EH (cell line): ENCODE results near the gene ITGAV.

Experiments used
- DNase-seq: peaks from one replicate; pipeline ENCODE4 v3.0.0-alpha.2; 2015; ENCODE audit warnings: low read depth

The ITGAV gene

GRCh38 chr2:186670831-186671230, 81.0 kb downstream of the ITGAV start:
- DNase-seq = no peak

DNA sequence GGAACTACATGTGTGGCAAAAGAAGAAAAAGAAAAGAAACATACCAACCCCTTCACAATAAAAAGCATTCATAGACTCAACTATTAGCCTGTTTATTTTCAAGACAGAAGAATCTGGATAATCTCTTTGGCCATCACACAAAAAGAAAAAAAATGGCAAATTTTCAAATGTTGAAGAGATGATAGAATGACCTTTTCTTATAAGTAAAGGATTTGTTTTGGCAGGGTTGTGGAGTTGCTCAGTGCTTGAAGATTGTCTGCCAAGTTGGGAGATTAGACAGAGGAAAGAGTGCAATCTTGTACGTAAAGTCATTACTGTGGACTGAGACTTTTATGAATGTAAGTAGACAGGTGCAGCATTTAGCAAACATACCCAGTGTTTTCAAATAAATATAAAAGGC, 85.5 kb downstream of the ITGAV start:
- DNase-seq = peak; percentile 24

DNA sequence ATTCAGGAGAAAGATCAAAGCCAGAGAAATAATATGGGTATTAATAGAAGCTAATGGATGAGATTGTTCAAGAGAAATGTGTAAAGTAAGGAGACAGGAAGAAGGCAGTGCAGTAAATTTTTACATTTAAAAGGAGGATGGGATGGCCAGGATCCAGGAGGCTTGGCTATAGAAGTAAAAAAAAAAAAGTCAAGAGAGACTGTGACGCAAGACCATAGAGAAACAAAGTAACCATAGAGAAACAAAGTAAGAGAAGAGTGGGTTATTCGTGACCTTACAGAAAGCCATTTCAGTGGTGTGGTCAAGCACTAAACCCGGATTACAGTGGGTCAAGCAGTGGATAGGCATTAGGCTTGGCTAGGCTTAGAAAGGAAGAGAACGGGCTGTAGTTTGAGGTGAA, 93.5 kb downstream of the ITGAV start:
- DNase-seq = peak; percentile 16

DNA sequence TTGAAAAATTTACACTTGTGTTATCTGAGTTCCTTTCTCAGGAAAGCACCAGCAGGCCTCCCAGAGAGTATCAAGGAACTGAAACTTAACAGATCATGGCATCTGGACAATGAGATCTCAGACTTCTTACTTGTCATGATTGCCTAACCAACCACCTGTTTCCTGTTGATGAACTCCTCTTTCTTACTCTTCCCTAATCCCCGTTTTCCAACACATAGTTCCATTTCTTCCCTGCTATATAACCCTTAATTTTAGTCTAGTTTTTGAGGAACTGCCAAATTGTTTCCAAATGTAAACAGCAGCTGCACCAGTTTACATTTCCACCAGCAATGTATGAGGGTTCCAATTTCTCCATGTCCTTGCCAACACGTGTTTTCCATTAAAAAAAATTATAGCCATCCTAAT, 98.0 kb downstream of the ITGAV start:
- DNase-seq = peak; percentile 14

DNA sequence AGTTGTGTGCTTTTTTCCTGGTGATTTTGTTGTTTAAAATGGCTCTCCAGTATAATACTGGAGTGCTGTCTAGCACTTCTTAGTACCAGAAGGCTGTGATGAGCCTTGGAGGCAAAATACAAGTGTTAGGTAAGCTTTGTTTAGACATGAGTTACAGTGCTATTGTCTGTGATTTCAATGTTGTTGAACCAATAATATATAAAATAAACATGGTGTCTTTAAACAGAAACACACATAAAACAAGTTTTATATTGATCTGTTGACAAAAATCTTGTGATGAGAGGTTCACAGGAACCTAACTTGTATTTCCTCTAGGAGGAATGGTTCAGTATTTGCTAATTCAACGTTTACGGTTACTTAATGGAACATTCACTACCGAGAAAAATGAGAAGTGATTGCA, 99.0 kb downstream of the ITGAV start:
- no peak for DNase-seq

DNA sequence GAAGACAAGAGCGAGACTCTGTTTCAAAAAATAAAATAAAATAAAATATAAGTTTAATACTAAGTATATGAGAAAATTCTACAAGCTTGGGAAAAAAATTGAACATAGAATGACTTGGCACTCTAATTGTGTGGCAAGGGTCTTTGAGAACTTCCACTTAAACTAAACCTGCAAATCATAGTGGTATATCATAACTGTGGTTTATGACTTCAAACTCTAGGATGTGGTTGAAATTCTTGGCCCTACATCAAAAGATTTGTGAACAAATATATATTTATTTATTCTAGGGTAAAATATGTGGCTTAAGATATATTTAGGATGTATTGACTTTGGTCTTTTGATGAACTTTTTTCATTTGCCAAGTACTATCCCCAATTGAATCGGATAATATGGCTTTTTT, 100.9 kb downstream of the ITGAV start:
- no peak for DNase-seq

GRCh38 chr2:186691231-186691630, 101.4 kb downstream of the ITGAV start:
- DNase-seq = no peak

DNA sequence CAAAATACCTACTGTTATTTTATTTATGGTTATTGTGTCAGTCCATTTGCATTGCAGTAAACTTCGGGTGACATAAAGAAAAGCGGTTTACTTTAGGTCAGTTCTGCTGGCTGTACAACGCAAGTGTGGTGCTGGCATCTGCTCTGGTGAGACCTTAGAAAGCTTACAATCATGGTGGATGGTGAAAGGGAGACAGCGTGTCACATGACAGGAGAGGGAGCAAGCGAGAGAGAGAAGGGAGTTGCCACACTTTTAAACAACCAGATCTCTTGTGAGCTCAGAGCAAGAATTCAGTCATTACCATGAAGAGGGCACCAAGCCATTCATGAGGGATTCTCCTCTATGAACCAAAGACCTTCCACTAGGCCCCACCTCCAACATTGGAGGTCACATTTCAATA, 102.0 kb downstream of the ITGAV start:
- DNase-seq = no peak

- no peak for DNase-seq
Measured at GRCh38 chr2:186693446-186693832, 103.6 kb downstream of the ITGAV start.

DNA sequence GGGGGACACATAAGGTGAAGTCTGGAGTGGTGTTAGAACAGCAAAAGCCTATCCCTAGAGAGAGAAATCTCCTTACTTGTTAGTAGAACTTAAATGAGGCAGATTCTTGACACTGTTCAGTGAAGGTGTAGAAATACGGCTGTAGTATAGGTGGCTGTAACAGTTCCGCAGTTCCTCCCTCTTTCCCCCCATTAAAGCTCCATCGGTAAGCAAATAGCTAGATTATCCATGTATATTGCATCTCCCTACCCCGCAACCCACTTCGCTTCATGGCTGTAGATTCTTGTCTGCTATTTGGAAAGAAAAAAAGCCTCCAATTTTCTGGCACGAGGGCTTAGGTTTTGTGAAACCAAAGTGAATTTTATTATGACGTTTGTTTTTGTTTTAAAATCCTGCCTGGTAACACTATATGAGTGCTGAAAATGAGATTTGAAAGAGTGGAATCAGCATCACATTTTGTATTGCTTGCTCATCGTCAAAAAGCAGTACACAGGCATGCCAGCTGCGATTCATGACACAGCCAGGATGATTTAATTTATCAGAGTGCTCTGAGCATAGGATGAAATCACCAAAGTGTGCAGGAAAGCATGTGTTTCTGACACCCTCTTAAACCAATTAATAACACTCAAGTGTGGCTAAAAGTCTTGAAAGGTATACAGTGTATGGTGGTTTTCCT, 105.4 kb downstream of the ITGAV start:
- peak; percentile 67 for DNase-seq

GRCh38 chr2:186696290-186696689, 106.4 kb downstream of the ITGAV start:
- DNase-seq = no peak

- no peak for DNase-seq
Measured at GRCh38 chr2:186696804-186697203, 106.9 kb downstream of the ITGAV start.

DNA sequence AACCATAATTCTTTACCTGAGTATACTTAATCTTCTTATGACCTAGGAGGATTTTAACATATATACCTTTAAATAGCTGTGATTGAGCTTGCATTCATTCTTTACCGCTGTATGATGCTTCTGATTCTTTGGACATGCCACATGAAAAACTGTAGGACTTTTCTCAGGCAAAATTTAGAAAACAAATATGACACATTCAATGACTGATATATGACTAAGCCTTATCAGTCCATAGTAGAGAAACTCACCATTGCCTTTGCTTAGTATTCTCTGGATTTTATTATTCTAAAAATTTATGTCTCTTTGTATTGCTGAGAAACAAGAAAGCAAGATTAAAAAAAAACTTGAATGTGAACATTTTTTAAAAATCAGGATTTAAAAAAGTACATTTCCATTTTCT, 107.7 kb downstream of the ITGAV start:
- DNase-seq = peak; percentile 11

DNA sequence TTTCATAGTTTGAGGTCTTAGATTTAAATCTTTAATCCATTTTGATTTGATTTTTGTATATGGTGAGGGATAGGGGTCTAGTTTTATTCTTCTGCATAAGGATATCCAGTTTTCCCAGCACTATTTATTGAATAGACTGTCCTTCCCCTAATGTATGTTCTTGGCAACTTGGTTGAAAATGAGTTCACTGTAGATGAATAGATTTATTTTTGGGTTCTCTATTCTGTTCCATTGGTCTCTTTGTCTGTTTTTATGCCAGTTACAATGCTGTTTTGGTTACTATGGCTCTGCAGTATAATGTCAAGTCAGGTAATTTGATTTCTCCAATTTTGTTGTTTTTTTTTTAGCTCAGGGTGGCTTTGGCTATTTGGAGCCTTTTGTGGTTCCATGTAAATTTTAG, 109.9 kb downstream of the ITGAV start:
- no peak for DNase-seq

- DNase-seq = no peak
Measured at GRCh38 chr2:186702006-186702405, 112.2 kb downstream of the ITGAV start.

GRCh38 chr2:186702501-186702900, 112.6 kb downstream of the ITGAV start:
- DNase-seq = no peak

GRCh38 chr2:186704897-186705296, 115.0 kb downstream of the ITGAV start:
- DNase-seq = no peak

DNA sequence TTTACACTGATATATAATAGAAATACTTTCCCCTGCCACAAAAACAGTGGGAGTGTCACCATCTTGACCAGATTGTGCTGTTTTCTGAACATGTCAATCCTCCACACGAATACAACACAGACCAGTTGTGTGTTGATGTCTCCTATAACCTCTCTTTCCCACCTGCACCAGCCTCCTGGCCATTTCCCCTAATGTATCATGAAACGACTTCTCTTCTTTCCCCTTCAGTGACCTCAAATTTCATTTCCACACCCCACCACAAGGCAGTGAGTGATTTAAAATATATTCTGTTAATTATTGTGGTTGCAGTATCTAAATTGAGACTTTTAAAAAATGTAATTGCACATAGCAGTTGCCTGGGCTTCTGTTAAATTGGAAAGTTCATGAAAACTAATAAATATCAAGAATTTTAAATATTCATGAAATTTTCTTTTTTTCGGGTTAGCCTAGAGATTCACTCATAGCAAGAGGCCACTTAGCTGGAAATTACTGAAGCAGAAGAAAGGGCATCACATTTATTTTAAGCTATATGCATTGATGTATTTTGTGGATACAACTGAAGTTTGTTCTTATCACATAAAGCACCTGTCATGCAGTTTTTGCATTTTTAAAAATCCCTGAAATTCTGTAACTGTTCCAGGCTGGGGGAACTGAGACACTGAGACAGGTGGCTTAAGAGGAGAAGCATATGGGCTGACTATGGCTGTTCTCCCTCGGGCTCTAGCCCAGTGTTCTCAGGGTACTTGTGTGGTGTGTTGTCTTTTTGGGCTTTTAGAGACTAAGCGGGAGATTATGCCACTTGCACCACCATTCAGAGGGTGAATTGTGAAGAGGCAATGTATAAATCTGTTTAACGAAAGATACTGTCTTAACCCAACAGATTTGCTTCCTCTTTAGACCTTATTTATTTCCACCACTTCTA, 119.9 kb downstream of the ITGAV start:
- DNase-seq = no peak

- no peak for DNase-seq
Measured at GRCh38 chr2:186713691-186714090, 123.8 kb downstream of the ITGAV start.

DNA sequence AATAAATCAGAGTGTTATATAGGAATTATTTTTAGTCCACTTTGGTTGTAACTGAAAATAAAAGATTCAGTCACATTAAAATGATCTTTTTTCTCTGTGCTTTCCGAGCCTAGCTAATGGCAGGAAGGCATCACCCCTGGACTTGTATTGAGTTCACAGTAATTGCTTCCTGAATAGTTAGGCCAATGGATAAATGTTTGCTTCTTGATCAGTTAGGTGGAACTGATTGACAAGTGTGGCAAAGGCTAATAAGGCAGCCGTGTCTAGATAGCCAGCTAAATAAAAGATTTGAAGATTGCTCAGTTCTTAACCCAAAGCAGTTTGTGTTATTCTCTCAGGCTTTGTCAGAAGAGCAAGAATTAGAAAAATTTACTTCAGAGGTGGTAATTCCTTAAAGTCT, 124.8 kb downstream of the ITGAV start:
- DNase-seq = no peak

DNA sequence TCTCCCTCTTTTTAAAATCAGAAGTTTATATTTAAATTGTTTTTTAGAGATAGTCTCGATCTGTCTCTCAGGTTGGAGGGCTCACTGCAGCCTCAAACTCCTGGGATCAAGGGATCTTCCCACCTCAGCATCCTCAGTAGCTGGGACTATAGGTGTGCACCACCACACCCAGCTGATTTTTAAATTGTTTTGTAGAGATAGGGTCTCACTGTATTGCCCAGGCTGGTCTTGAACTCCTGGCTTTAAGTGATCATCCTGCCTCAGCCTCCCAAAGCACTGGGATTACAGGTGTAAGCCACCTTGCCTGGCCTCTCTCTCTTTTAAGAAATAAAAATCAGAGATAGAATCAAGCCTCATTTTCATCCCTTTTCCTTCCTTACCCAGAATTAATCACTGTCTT, 126.1 kb downstream of the ITGAV start:
- DNase-seq = no peak

DNA sequence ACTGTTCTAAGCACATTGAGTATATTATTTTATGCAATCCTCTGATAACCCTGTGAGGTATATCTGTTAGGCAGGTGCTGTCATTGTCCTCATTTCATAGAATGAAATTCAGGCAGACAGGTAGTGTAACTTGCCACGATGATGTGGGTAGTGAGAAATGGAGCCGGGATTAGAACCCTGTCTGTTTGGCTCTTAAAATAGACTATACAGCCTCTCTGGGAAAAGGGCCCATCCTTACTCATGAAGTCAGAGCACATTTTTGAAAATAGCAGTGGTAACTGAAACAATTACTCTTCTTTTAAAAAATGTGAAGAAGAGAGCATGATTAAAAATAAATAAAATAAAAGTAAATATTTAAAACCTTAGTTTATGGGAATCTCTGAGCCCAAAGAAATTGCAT, 127.0 kb downstream of the ITGAV start:
- DNase-seq = peak; percentile 9

- peak; percentile 12 for DNase-seq
Measured at GRCh38 chr2:186717320-186718007, 127.6 kb downstream of the ITGAV start.
